Suprapubic skin (tissue), 4 donors: ENCODE results near the gene CAPZB. TPM values are rescaled to one million over a fixed set of nuclear protein-coding genes. Genes with fewer than 3 reads are reported as not detected.

Experiments
- DNase-seq, 2 donors: peaks; one replicate each; pipeline ENCODE4 v3.0.0-alpha.2; 2019; ENCODE audit warnings: low spot score in 2 of 2
- H3K27ac ChIP-seq: fragments of 200-600 bp; sonication (generic); one replicate; pipeline ENCODE4 v1.5.1; 2019
- H3K27me3 ChIP-seq: fragments of 200-600 bp; sonication (generic); one replicate; pipeline ENCODE4 v1.5.1; 2019
- H3K36me3 ChIP-seq: fragments of 200-600 bp; sonication (generic); one replicate; pipeline ENCODE4 v1.5.1; 2019
- H3K4me1 ChIP-seq: fragments of 200-600 bp; sonication (generic); one replicate; pipeline ENCODE4 v1.5.1; 2019
- H3K4me3 ChIP-seq: fragments of 200-600 bp; sonication (generic); one replicate; pipeline ENCODE4 v1.5.1; 2019; ENCODE audit warnings: mild to moderate bottlenecking
- H3K9me3 ChIP-seq: fragments of 200-600 bp; sonication (generic); one replicate; pipeline ENCODE4 v1.5.1; 2019
- CTCF ChIP-seq, 2 donors: fragments of 200-600 bp in 1 of 2; fragments of 450-650 bp in 1 of 2; sonication (generic) in 1 of 2; IDR thresholded peaks; one replicate each; pipeline ENCODE4 v1.5.1; 2016 to 2019; ENCODE audit warnings: antibody characterized with exemption in 2 of 2, mild to moderate bottlenecking in 1 of 2, moderate library complexity in 1 of 2
- EP300 ChIP-seq: sonication (generic); formaldehyde crosslinking; IDR thresholded peaks from one replicate; pipeline ENCODE4 v1.6.1; 2017; ENCODE audit warnings: antibody characterized with exemption
- POLR2A ChIP-seq, 2 donors: fragments of 450-650 bp; IDR thresholded peaks; one replicate each; pipeline ENCODE4 v1.6.1; 2017; ENCODE audit warnings: antibody characterized with exemption in 2 of 2, mild to moderate bottlenecking in 2 of 2, moderate library complexity in 2 of 2
- POLR2AphosphoS5 ChIP-seq, 3 donors: sonication (generic); formaldehyde crosslinking; IDR thresholded peaks; one replicate each; pipeline ENCODE4 v1.6.1; 2017; ENCODE audit warnings: antibody characterized with exemption in 3 of 3
- WGBS: methylation state at CpG from one replicate; pipeline ENCODE4 v1.1.5; 2018; 5-methylcytosine and 5-hydroxymethylcytosine counted together
- total RNA-seq, 4 donors: library from RNA; depleted of rRNA; stranded (reverse); fragments of >200 nt; gene quantifications; one replicate each; pipeline ENCODE4 v1.1.0, GENCODE V29; 2016

The CAPZB gene
- total RNA-seq, 4 donors from 2014 or later = 101 to 130 (median 126) TPM

- Histone ChIP-seq H3K36me3 (no peaks in the 10 kb centered on the region), H3K27ac (peak overlapping the region; percentile 89), H3K4me3 (no peak overlapping the region), H3K4me1 (peaks cover 83% of the 10 kb centered on the region), H3K27me3 (no peaks in the 10 kb centered on the region), H3K9me3 (no peaks in the 10 kb centered on the region)
- 59% methylated on average over 13 of the region's 13 CpGs for WGBS
- DNase-seq = no peak
- TF ChIP-seq POLR2A (IDR thresholded peaks at IDR 0.05) (no peak), CTCF (IDR thresholded peaks at IDR 0.05) (no peak), POLR2AphosphoS5 (IDR thresholded peaks at IDR 0.05) (no peak), EP300 (no peak)
Measured at GRCh38 chr1:19435851-19436455, 49.4 kb downstream of the CAPZB start.

- Histone ChIP-seq H3K4me1 (peaks cover 83% of the 10 kb centered on the region), H3K4me3 (no peak overlapping the region), H3K9me3 (no peaks in the 10 kb centered on the region), H3K27ac (peak overlapping the region; percentile 89), H3K36me3 (no peaks in the 10 kb centered on the region), H3K27me3 (no peaks in the 10 kb centered on the region)
- 16% methylated on average over 4 of the region's 4 CpGs for WGBS
- TF ChIP-seq POLR2AphosphoS5 (IDR thresholded peaks at IDR 0.05) (peak in 2 of 3 donors; percentile 38 to 72), EP300 (no peak), CTCF (IDR thresholded peaks at IDR 0.05) (no peak)
- DNase-seq = no peak
Measured at GRCh38 chr1:19435181-19435580, 50.2 kb downstream of the CAPZB start.

GRCh38 chr1:19433719-19433998, 51.7 kb downstream of the CAPZB start:
- DNase-seq = no peak
- Histone ChIP-seq H3K4me3 (no peak overlapping the region), H3K27ac (peak overlapping the region; percentile 89), H3K36me3 (no peaks in the 10 kb centered on the region), H3K27me3 (no peaks in the 10 kb centered on the region), H3K4me1 (peaks cover 83% of the 10 kb centered on the region), H3K9me3 (no peaks in the 10 kb centered on the region)
- TF ChIP-seq CTCF (IDR thresholded peaks at IDR 0.05) = no peak
- no peak for TF ChIP-seq EP300
- no peak for TF ChIP-seq POLR2A (IDR thresholded peaks at IDR 0.05)
- no peak for TF ChIP-seq POLR2AphosphoS5 (IDR thresholded peaks at IDR 0.05)
- WGBS = 65% methylated on average over 2 of the region's 2 CpGs

- no peak for DNase-seq
- no peaks in the 10 kb centered on the region for H3K9me3 ChIP-seq
- H3K27me3 ChIP-seq = no peaks in the 10 kb centered on the region
- H3K4me1 ChIP-seq = peaks cover 82% of the 10 kb centered on the region
- 59% methylated on average over 15 of the region's 15 CpGs for WGBS
- TF ChIP-seq CTCF (IDR thresholded peaks at IDR 0.05) = no peak
- TF ChIP-seq EP300 = peak; percentile 79
- peak overlapping the region; percentile 89 for H3K27ac ChIP-seq
- H3K4me3 ChIP-seq = no peak overlapping the region
- H3K36me3 ChIP-seq = no peaks in the 10 kb centered on the region
Measured at GRCh38 chr1:19432943-19433718, 52.2 kb downstream of the CAPZB start.

- no peaks in the 10 kb centered on the region for H3K27me3 ChIP-seq
- no peaks in the 10 kb centered on the region for H3K9me3 ChIP-seq
- TF ChIP-seq POLR2AphosphoS5 (IDR thresholded peaks at IDR 0.05) = no peak
- no peak for TF ChIP-seq CTCF (IDR thresholded peaks at IDR 0.05)
- TF ChIP-seq POLR2A (IDR thresholded peaks at IDR 0.05) = no peak
- TF ChIP-seq EP300 = no peak
- H3K36me3 ChIP-seq = no peaks in the 10 kb centered on the region
- peaks cover 82% of the 10 kb centered on the region for H3K4me1 ChIP-seq
- peak overlapping the region; percentile 68 for H3K27ac ChIP-seq
- peak in 1 of 2 donors; percentile 68 for DNase-seq
- 49% methylated on average over 16 of the region's 16 CpGs for WGBS
- H3K4me3 ChIP-seq = no peak overlapping the region
Measured at GRCh38 chr1:19430121-19431068, 54.9 kb downstream of the CAPZB start.
